Gastroesophageal sphincter (tissue), 4 donors: ENCODE data around the gene CTR9. TPM values are rescaled to one million over a fixed set of nuclear protein-coding genes. Genes with fewer than 3 reads are reported as not detected.

Experiments
- ATAC-seq: fragments of 150-250 bp; one replicate; pipeline ENCODE4 v1.9.1; 2016; ENCODE audit warnings: mild to moderate bottlenecking, moderate library complexity
- H3K27ac ChIP-seq, 4 donors: fragments of 200-600 bp; sonication (generic) in 3 of 4; 1 replicate in 3 of 4; 2 replicates in 1 of 4; pipeline ENCODE4 v1.5.1; 2016 to 2019
- H3K27me3 ChIP-seq: fragments of 200-600 bp; sonication (generic); one replicate; pipeline ENCODE4 v1.5.1; 2019
- H3K36me3 ChIP-seq, 2 donors: fragments of 200-600 bp; sonication (generic); one replicate each; pipeline ENCODE4 v1.5.1; 2019; ENCODE audit warnings: control low read depth in 1 of 2
- H3K4me1 ChIP-seq, 3 donors: fragments of 200-600 bp; sonication (generic); 1 replicate in 2 of 3; 2 replicates in 1 of 3; pipeline ENCODE4 v1.5.1; 2016 to 2019; ENCODE audit warnings: control low read depth in 2 of 3
- H3K4me3 ChIP-seq, 2 donors: fragments of 200-600 bp; sonication (generic); one replicate each; pipeline ENCODE4 v1.5.1; 2019; ENCODE audit warnings: mild to moderate bottlenecking in 1 of 2, moderate library complexity in 1 of 2
- H3K9me3 ChIP-seq, 3 donors: fragments of 200-600 bp; sonication (generic); one replicate each; pipeline ENCODE4 v1.5.1; 2017 to 2019; ENCODE audit warnings: control low read depth in 2 of 3
- EP300 ChIP-seq: sonication (generic); formaldehyde crosslinking; IDR thresholded peaks from one replicate; pipeline ENCODE4 v1.6.1; 2017; ENCODE audit warnings: antibody characterized with exemption, mild to moderate bottlenecking
- POLR2A ChIP-seq, 2 donors: fragments of 450-650 bp; IDR thresholded peaks; one replicate each; pipeline ENCODE4 v1.6.1; 2017; ENCODE audit warnings: antibody characterized with exemption in 2 of 2, mild to moderate bottlenecking in 2 of 2, moderate library complexity in 1 of 2
- POLR2AphosphoS5 ChIP-seq: sonication (generic); formaldehyde crosslinking; IDR thresholded peaks from one replicate; pipeline ENCODE4 v1.6.1; 2017; ENCODE audit warnings: antibody characterized with exemption
- WGBS, 2 donors: methylation state at CpG; one replicate each; pipeline ENCODE4 v1.1.5; 2018; ENCODE audit warnings: low coverage in 1 of 2; 5-methylcytosine and 5-hydroxymethylcytosine counted together
- total RNA-seq, 4 donors: library from RNA; depleted of rRNA; stranded (reverse); fragments of >200 nt; gene quantifications; one replicate each; pipeline ENCODE4 v1.1.0, GENCODE V29; 2016
- TF ChIP-seq, protein P1 (sequence below), 4 experiments: fragments of 200-600 bp in 2 of 4; fragments of 450-650 bp in 2 of 4; sonication (generic) in 1 of 4; IDR thresholded peaks; one replicate each; pipeline ENCODE4 v1.5.1; 2017 to 2019; ENCODE audit warnings: antibody characterized with exemption in 4 of 4, mild to moderate bottlenecking in 2 of 4, moderate library complexity in 2 of 4

Gene CTR9
- total RNA-seq, 4 donors from 2014 or later: 18.1 to 21.8 (median 20.9) TPM

DNA sequence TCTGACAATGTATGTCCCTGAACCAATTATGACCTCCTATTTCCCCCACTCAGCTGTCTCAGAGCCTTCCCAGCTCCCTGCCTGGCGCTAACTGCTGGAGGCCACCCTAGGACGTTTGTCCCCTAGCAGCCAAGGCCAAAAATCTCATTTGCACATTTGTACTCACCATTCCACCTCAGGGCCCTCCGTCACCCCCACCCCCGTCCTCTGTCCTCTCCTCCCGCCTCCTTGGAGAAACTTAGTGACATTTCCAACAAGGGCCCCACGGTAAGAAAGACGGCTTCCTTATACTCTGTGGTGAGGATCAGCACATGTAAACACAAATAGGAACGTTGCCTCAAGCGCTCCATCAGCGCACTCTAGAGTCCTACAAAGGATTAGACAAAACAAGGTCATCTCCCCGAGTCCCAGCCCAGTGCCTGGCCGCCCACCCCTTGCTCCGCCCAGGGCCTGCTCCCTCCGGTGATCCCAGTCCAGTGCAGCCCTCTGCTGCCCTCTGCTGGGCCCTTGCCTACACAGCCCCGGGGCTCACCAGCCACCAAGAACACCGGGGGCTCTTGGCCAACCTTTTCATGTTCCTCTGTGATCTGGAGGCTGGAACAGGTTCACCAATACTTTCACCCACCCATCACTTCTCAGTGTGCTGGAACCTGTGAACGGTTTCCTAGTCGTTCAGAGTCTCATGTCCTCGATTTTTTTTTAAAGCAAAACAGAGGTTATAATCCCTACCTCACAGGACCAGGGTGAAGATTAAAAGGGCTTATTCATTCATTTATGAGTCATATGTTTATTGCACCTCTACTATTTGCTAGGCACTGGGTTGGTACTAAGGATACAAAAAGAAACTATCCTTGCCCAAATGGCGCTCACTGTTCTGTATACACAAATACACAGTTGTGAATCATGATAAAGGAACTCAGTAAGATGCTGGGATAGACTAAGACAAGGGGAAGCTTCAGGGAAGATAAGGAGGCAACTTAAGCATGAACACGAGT lies 15.3 kb upstream of the CTR9 start:
- H3K4me3 ChIP-seq: peak overlapping the region in 1 of 2 donors; percentile 17
- WGBS, 2 donors: 4 to 5% methylated on average over 13 to 20 of the region's 21 CpGs
- H3K36me3 ChIP-seq: no peaks in the 10 kb centered on the region
- peaks cover 0 to 36% (median 10%) of the 10 kb centered on the region in 3 donors for H3K4me1 ChIP-seq
- H3K9me3 ChIP-seq: no peaks in the 10 kb centered on the region
- ATAC-seq: peak; percentile 97
- TF ChIP-seq, protein P1, sequence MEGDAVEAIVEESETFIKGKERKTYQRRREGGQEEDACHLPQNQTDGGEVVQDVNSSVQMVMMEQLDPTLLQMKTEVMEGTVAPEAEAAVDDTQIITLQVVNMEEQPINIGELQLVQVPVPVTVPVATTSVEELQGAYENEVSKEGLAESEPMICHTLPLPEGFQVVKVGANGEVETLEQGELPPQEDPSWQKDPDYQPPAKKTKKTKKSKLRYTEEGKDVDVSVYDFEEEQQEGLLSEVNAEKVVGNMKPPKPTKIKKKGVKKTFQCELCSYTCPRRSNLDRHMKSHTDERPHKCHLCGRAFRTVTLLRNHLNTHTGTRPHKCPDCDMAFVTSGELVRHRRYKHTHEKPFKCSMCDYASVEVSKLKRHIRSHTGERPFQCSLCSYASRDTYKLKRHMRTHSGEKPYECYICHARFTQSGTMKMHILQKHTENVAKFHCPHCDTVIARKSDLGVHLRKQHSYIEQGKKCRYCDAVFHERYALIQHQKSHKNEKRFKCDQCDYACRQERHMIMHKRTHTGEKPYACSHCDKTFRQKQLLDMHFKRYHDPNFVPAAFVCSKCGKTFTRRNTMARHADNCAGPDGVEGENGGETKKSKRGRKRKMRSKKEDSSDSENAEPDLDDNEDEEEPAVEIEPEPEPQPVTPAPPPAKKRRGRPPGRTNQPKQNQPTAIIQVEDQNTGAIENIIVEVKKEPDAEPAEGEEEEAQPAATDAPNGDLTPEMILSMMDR (IDR thresholded peaks at IDR 0.05): peak; percentile 97 to 100 (median 99)
- TF ChIP-seq EP300 (no peak), POLR2AphosphoS5 (peak; percentile 50), POLR2A (IDR thresholded peaks at IDR 0.05) (no peak)
- H3K27me3 ChIP-seq: no peaks in the 10 kb centered on the region
- peak overlapping the region in 3 of 4 donors; percentile 78 to 83 (median 79) for H3K27ac ChIP-seq

DNA sequence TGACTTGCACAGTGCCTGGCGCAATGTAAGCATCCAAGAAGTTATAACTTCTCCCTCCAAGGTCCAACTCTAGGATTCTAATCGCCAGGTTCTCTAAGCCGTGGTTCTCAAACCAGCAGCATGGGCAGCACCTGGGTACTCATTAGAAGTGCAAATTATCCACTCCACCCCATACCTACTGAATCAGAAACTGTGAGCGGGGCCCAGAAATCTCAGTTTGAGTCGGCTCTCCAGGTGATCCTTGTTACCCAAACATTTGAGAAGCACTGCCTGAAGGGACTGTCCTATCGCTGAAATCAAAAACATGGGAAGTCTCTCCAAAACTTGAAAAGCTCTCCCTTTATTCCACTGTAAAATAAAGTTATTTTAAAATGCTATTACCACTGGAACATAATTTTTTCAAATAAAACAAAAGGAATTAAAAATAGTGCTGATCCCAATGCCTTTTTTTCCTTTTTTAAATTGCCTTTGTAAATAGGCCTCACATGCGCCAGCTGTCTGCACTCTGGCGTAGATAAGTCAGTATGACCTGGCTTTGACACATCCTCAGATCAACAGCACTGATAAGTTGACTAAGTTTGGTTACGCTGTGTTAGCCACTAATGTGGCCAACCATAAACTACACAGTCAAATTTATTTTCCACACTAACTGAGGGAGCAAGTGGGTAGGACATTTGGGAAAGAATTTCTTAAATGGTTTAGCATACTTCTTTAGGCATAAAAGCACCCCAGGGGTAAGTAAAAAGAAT lies 8.4 kb upstream of the CTR9 start:
- TF ChIP-seq EP300 (no peak), POLR2AphosphoS5 (no peak), POLR2A (IDR thresholded peaks at IDR 0.05) (no peak)
- TF ChIP-seq, protein P1 (IDR thresholded peaks at IDR 0.05): no peak
- ATAC-seq: no peak
- H3K9me3 ChIP-seq: no peaks in the 10 kb centered on the region
- no peaks in the 10 kb centered on the region for H3K36me3 ChIP-seq
- no peak overlapping the region for H3K4me3 ChIP-seq
- no peak overlapping the region for H3K27ac ChIP-seq
- no peaks in the 10 kb centered on the region for H3K27me3 ChIP-seq
- H3K4me1 ChIP-seq: no peaks in the 10 kb centered on the region
- 75 to 95% methylated on average over 4 to 7 of the region's 9 CpGs for WGBS, 2 donors

DNA sequence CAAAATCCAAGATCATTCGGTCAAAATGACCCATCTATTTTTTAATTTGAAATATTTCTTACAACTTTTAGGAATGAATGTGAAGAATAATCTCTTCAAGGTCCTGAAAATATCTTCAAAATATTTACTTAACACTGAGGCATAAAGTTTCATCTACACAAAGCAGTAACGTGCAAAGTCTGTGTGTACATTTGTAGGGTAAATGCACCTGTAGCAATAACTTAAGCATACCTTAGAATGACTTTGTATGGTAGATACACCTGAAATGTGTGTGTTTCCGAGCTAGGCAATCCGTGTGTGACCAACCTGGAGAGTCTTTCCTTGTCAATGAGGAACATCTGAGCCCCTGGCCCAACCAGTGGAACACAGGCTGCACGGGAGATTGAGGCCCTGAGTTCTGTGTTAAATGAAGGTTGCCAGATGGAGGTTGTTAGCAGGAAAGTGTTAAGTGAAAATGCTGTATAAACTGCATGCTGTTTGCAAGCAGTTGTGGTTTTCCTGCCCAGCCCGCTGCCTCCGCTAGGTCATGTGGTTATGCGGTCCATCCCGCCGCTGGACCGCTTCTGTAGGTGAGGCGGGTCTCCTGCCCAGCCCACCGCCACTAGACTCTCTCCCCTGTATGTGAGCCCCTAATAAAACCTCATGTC lies 7.6 kb upstream of the CTR9 start:
- 60 to 78% methylated on average over 10 to 12 of the region's 13 CpGs for WGBS, 2 donors
- ATAC-seq: no peak

DNA sequence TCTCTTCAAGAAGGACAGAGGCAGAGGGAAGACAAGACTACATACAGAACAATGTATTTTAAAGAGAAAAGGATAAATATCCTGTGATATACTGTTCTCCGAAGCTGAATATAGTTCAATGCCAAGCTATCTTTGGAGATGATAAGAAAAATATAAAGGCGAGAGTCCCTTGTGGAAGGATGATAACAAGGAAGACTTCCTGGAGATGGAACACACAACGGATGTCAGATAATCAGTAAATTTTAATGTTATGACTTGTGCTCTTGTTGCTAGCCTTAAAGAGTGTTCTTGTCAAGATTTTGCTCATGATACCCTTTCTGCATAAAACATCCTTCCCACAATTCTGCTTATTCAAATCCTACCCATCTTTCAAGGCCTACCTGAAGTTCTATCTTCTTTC lies 6.8 kb upstream of the CTR9 start:
- WGBS, 2 donors: 53 to 96% methylated on average over 3 of the region's 3 CpGs
- Histone ChIP-seq H3K36me3 (no peaks in the 10 kb centered on the region), H3K9me3 (no peaks in the 10 kb centered on the region), H3K4me1 (no peaks in the 10 kb centered on the region), H3K4me3 (no peak overlapping the region), H3K27ac (no peak overlapping the region), H3K27me3 (no peaks in the 10 kb centered on the region)
- TF ChIP-seq POLR2A (IDR thresholded peaks at IDR 0.05) (no peak), POLR2AphosphoS5 (no peak), EP300 (no peak)
- TF ChIP-seq, protein P1 (IDR thresholded peaks at IDR 0.05): no peak
- no peak for ATAC-seq

More for the DNA sequence above, 7.6 kb upstream of the CTR9 start:
- H3K27me3 ChIP-seq: no peaks in the 10 kb centered on the region
- no peaks in the 10 kb centered on the region for H3K9me3 ChIP-seq
- no peak overlapping the region for H3K27ac ChIP-seq
- no peaks in the 10 kb centered on the region for H3K36me3 ChIP-seq
- H3K4me3 ChIP-seq: no peak overlapping the region
- TF ChIP-seq EP300 (no peak), POLR2AphosphoS5 (no peak), POLR2A (IDR thresholded peaks at IDR 0.05) (no peak)
- TF ChIP-seq, protein P1 (IDR thresholded peaks at IDR 0.05): no peak
- H3K4me1 ChIP-seq: no peaks in the 10 kb centered on the region
